HepG2 (cell line): Measurements from ENCODE around the gene IL22RA1. TPM values are rescaled to one million over a fixed set of nuclear protein-coding genes. Genes with fewer than 3 reads are reported as not detected.

Source experiments
- ATAC-seq: fragments of 200-7000 bp; cut with Tn5 transposase; 3 replicates; pipeline ENCODE4 v1.9.1; 2020; ENCODE audit warnings: mild to moderate bottlenecking, moderate library complexity
- BruUV-seq: library from RNA; stranded (reverse); fragments of 400-500 nt; replicated peaks from 2 replicates; lab custom pipeline; 2021; lab: Mats Ljungman, UMichigan
- CTCF ChIA-PET: fragments of 300-600 bp; formaldehyde crosslinking; extraction: SDS; loops from one replicate; lab custom pipeline; 2021; ENCODE audit warnings: low total read pairs, inconsistent platforms, low intra/inter-chr PET ratio; lab: Yijun Ruan, JAX
- POLR2A ChIA-PET: fragments of 350-600 bp; sonication (Branson Sonifier 250); formaldehyde crosslinking; loops from one replicate; lab custom pipeline; 2020; ENCODE audit warnings: antibody characterized with exemption, inconsistent platforms; lab: Yijun Ruan, JAX
- DNase-seq: peaks from one replicate; pipeline ENCODE4 v3.0.0-alpha.2; 2015; ENCODE audit warnings: low spot score
- FAIRE-seq: peaks from 3 replicates; lab custom pipeline; 2011; peaks lifted over from hg19 to GRCh38; lab: Jason Lieb, UNC
- H2AFZ ChIP-seq: one replicate; pipeline ENCODE4 v1.6.1; 2011; ENCODE audit warnings: low read length, inconsistent platforms
- H3K27ac ChIP-seq: fragments of 300-600 bp; 3 replicates; pipeline ENCODE4 v1.8.0; 2011; ENCODE audit warnings: mixed run types, mild to moderate bottlenecking, mixed read lengths, low read length, inconsistent platforms; ENCODE audit not compliant: insufficient read depth; ENCODE audit errors: extremely low read length
- H3K27me3 ChIP-seq, 2 experiments: fragments of 200-600 bp in 1 of 2; 2 replicates in 1 of 2; 3 replicates in 1 of 2; pipeline versions ENCODE4 v1.6.0 to v1.8.0; 2011; ENCODE audit warnings: low read length in 2 of 2, mild to moderate bottlenecking in 2 of 2, moderate library complexity in 2 of 2, inconsistent platforms in 1 of 2; ENCODE audit not compliant: insufficient read depth in 2 of 2, control insufficient read depth in 1 of 2
- H3K36me3 ChIP-seq, 2 experiments: fragments of 200-600 bp in 1 of 2; replicated peaks in 1 of 2; 2 replicates in 1 of 2; 3 replicates in 1 of 2; pipeline versions ENCODE4 v1.5.1 to v1.8.0; 2011; ENCODE audit warnings: low read length in 2 of 2, inconsistent platforms in 1 of 2; ENCODE audit not compliant: insufficient read depth in 2 of 2, control insufficient read depth in 1 of 2
- H3K4me1 ChIP-seq: 2 replicates; pipeline ENCODE4 v1.5.1; 2012; ENCODE audit warnings: low read length, inconsistent platforms; ENCODE audit not compliant: insufficient read depth
- H3K4me2 ChIP-seq: 2 replicates; pipeline ENCODE4 v1.6.0; 2011; ENCODE audit warnings: low read depth, low read length, inconsistent platforms
- H3K4me3 ChIP-seq, 3 experiments: fragments of 200-600 bp in 1 of 3; sonication (generic), shearing (Covaris generic) in 1 of 3; replicated peaks in 1 of 3; 2 replicates each; pipeline ENCODE4 v1.5.1; 2011 to 2016; ENCODE audit warnings: low read length in 3 of 3, inconsistent platforms in 2 of 3, low read depth in 2 of 3, mild to moderate bottlenecking in 2 of 3, control low read depth in 1 of 3, mixed read lengths in 1 of 3; ENCODE audit not compliant: insufficient read depth in 1 of 3
- H3K79me2 ChIP-seq: one replicate; pipeline ENCODE4 v1.6.1; 2011; ENCODE audit warnings: low read length, inconsistent platforms; ENCODE audit not compliant: insufficient read depth
- H3K9ac ChIP-seq: 2 replicates; pipeline ENCODE4 v1.6.0; 2011; ENCODE audit warnings: mild to moderate bottlenecking, low read depth, low read length, inconsistent platforms; ENCODE audit not compliant: insufficient read depth
- H3K9me3 ChIP-seq: 2 replicates; pipeline ENCODE4 v1.5.1; 2012; ENCODE audit warnings: mild to moderate bottlenecking, low read length
- H4K20me1 ChIP-seq: 2 replicates; pipeline ENCODE4 v1.6.0; 2011; ENCODE audit warnings: inconsistent platforms, mild to moderate bottlenecking, low read length, moderate library complexity; ENCODE audit not compliant: insufficient read depth
- SRF ChIP-seq: IDR thresholded peaks from 2 replicates; pipeline ENCODE4 v1.6.1; 2011; ENCODE audit warnings: mild to moderate bottlenecking, low read depth, low read length, moderate library complexity
- ZNF17 ChIP-seq: sonication (generic); formaldehyde crosslinking; IDR thresholded peaks from 2 replicates; pipeline ENCODE4 v1.5.0; 2020; ENCODE audit warnings: mild to moderate bottlenecking, missing genetic modification reagents
- ZNF644 ChIP-seq: IDR thresholded peaks from 2 replicates; pipeline ENCODE4 v1.6.1; 2016; ENCODE audit warnings: low read depth
- ZNF839 ChIP-seq: sonication (generic); formaldehyde crosslinking; IDR thresholded peaks from 2 replicates; pipeline ENCODE4 v1.4.0; 2020; ENCODE audit warnings: missing genetic modification reagents, mild to moderate bottlenecking, borderline replicate concordance
- WGBS: methylation state at CpG from one replicate; pipeline ENCODE4 v1.1.6; 2017; ENCODE audit warnings: low lambda C conversion rate; 5-methylcytosine and 5-hydroxymethylcytosine counted together
- in situ Hi-C: cut with HindIII; loops from 2 replicates; pipeline ENCODE4 v1.10.0; 2017; ENCODE audit warnings: low pct_unique_long_range_greater_than_20kb; ENCODE audit not compliant: extremely low pct_ligation_motif_present
- intact Hi-C: fragments of 100-400 bp; cut with micrococcal nuclease; formaldehyde crosslinking; loops from one replicate; pipeline ENCODE4 v1.10.0; 2022; ENCODE audit not compliant: unreplicated experiment
- polyA plus RNA-seq, 8 experiments: library from polyadenylated mRNA; depleted of rRNA in 3 of 8; stranded (reverse) in 7 of 8; unstranded in 1 of 8; fragments of >200 nt; fragmentation: Illumina TruSeq in 4 of 8; extraction: Trizol in 4 of 8; gene quantifications; 2 replicates each; pipeline versions ENCODE4 v1.2.1 to v1.2.3, GENCODE V29; 2011 to 2016; ENCODE audit warnings: low read depth in 4 of 8, missing spikeins in 1 of 8, mixed read lengths in 1 of 8; ENCODE audit not compliant: insufficient read depth in 1 of 8
- total RNA-seq, 5 experiments: library from RNA; depleted of rRNA; stranded (reverse); fragments of >200 nt; fragmentation: Illumina TruSeq; extraction: Trizol; gene quantifications; 2 replicates each; pipeline ENCODE4 v1.2.3, GENCODE V29; 2016; ENCODE audit warnings: low read depth in 1 of 5
- TF ChIP-seq, protein P1 (sequence below): sonication (generic); formaldehyde crosslinking; IDR thresholded peaks from 2 replicates; pipeline ENCODE4 v1.9.0; 2021; ENCODE audit warnings: mild to moderate bottlenecking, missing genetic modification reagents
- TF ChIP-seq, protein P2 (sequence below): sonication (generic); formaldehyde crosslinking; IDR thresholded peaks from 2 replicates; pipeline ENCODE4; 2020; ENCODE audit warnings: missing genetic modification reagents, mild to moderate bottlenecking, borderline replicate concordance

Gene IL22RA1
- total and polyA plus RNA-seq, 2 of the 13 experiments (the other 11 are each of a cell fraction or from before 2014, with no cell fraction given), result 4.4 to 10.2 TPM

DNA sequence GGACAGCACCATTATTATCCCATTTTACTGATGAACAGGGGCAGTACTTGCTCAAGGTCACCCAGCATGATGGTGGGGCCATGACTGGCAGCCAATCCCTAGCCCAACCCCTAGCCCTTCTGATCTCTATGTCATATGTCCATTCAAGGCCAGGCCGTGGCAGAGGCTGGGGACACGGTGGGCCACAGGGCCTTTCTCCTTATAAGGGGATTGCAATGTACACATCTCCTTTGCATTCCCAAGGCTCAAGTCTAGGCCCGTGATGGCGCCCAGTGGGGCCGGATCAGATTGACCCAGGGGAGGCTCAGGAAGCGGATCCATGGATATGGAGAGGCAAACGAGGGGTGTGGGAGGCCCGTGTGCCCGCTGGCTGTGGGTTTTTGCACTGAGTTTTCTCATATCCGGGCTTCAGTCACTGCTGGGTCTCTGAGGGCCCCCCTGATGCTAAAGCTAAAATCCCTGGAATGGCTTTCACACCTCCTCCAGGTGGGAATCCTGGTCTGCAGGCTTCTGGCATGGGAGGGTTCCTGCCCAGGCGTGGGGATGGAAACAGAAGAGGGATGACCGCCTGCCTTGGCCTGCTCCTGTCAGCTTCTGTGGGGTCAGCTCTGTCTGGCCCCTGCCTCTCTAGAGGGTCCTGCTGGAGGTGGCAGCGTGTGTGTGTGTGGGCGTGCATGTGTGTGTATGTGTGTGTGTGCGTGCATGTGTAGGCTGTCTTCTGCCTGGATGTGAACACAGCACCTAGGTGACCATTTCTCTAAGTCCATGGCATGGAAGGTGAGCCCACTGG is 33.1 kb downstream of the IL22RA1 start:
- no peak overlapping the region for H3K27ac ChIP-seq
- H3K79me2 ChIP-seq, result peaks cover 6% of the 10 kb centered on the region
- TF ChIP-seq, protein P1, sequence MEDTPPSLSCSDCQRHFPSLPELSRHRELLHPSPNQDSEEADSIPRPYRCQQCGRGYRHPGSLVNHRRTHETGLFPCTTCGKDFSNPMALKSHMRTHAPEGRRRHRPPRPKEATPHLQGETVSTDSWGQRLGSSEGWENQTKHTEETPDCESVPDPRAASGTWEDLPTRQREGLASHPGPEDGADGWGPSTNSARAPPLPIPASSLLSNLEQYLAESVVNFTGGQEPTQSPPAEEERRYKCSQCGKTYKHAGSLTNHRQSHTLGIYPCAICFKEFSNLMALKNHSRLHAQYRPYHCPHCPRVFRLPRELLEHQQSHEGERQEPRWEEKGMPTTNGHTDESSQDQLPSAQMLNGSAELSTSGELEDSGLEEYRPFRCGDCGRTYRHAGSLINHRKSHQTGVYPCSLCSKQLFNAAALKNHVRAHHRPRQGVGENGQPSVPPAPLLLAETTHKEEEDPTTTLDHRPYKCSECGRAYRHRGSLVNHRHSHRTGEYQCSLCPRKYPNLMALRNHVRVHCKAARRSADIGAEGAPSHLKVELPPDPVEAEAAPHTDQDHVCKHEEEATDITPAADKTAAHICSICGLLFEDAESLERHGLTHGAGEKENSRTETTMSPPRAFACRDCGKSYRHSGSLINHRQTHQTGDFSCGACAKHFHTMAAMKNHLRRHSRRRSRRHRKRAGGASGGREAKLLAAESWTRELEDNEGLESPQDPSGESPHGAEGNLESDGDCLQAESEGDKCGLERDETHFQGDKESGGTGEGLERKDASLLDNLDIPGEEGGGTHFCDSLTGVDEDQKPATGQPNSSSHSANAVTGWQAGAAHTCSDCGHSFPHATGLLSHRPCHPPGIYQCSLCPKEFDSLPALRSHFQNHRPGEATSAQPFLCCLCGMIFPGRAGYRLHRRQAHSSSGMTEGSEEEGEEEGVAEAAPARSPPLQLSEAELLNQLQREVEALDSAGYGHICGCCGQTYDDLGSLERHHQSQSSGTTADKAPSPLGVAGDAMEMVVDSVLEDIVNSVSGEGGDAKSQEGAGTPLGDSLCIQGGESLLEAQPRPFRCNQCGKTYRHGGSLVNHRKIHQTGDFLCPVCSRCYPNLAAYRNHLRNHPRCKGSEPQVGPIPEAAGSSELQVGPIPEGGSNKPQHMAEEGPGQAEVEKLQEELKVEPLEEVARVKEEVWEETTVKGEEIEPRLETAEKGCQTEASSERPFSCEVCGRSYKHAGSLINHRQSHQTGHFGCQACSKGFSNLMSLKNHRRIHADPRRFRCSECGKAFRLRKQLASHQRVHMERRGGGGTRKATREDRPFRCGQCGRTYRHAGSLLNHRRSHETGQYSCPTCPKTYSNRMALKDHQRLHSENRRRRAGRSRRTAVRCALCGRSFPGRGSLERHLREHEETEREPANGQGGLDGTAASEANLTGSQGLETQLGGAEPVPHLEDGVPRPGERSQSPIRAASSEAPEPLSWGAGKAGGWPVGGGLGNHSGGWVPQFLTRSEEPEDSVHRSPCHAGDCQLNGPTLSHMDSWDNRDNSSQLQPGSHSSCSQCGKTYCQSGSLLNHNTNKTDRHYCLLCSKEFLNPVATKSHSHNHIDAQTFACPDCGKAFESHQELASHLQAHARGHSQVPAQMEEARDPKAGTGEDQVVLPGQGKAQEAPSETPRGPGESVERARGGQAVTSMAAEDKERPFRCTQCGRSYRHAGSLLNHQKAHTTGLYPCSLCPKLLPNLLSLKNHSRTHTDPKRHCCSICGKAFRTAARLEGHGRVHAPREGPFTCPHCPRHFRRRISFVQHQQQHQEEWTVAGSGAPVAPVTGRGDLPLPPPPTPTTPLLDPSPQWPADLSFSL (CRISPR knock-in tag), result 0 out of 2 replicates have a peak, but pooled peaks have one; percentile 17
- peak; percentile 19; the same call in 1 of the 2 replicates for TF ChIP-seq ZNF644 (CRISPR knock-in tag)
- peak; percentile 91 for TF ChIP-seq SRF
- 0 out of 2 replicates have a peak, but pooled peaks have one; percentile 31 for TF ChIP-seq ZNF839 (CRISPR knock-in tag)
- TF ChIP-seq ZNF17 (CRISPR knock-in tag), result no peak
- TF ChIP-seq, protein P2, sequence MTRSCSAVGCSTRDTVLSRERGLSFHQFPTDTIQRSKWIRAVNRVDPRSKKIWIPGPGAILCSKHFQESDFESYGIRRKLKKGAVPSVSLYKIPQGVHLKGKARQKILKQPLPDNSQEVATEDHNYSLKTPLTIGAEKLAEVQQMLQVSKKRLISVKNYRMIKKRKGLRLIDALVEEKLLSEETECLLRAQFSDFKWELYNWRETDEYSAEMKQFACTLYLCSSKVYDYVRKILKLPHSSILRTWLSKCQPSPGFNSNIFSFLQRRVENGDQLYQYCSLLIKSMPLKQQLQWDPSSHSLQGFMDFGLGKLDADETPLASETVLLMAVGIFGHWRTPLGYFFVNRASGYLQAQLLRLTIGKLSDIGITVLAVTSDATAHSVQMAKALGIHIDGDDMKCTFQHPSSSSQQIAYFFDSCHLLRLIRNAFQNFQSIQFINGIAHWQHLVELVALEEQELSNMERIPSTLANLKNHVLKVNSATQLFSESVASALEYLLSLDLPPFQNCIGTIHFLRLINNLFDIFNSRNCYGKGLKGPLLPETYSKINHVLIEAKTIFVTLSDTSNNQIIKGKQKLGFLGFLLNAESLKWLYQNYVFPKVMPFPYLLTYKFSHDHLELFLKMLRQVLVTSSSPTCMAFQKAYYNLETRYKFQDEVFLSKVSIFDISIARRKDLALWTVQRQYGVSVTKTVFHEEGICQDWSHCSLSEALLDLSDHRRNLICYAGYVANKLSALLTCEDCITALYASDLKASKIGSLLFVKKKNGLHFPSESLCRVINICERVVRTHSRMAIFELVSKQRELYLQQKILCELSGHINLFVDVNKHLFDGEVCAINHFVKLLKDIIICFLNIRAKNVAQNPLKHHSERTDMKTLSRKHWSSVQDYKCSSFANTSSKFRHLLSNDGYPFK, result 0 out of 2 replicates have a peak, but pooled peaks have one; percentile 37
- TF ChIP-seq, all 625 proteins: peak for 5
- H3K9ac ChIP-seq, result no peak overlapping the region
- WGBS, result 53% methylated on average over 11 of the region's 15 CpGs
- in situ Hi-C loops, result loop anchor here (5.0 kb wide), 1 partner anchor 38 kb away; no protein-coding TSS in a partner anchor
- no peak overlapping the region; a peak in 2 of 6 replicates for H3K4me3 ChIP-seq
- no peaks in the 10 kb centered on the region for H4K20me1 ChIP-seq
- peaks cover 99% of the 10 kb centered on the region for H3K4me1 ChIP-seq
- H3K36me3 ChIP-seq, result no peaks in the 10 kb centered on the region; a peak in 1 of 5 replicates
- H3K27me3 ChIP-seq, result peaks cover 0 to 1% of the 10 kb centered on the region in 2 experiments; a peak in 1 of 5 replicates
- FAIRE-seq (no peak), DNase-seq (no peak), ATAC-seq (no peak)
- H3K4me2 ChIP-seq, result peak overlapping the region; percentile 96
- BruUV-seq, result no TSS peak
- intact Hi-C loops, result loop anchor here (5.0 kb wide), 1 partner anchor 77 kb away; the partner anchor contains the start of gene IFNLR1
- H3K9me3 ChIP-seq, result no peaks in the 10 kb centered on the region
- no peak overlapping the region for H2AFZ ChIP-seq
- ChIA-PET POLR2A (interaction anchor here (1.4 to 3.6 kb wide), 2 partner anchors 9 to 11 kb away, joined by 6 to 44 read pairs; no protein-coding TSS in a partner anchor), CTCF (no interaction called here)
